ENCODE results near the gene TAB2. TPM values are rescaled to one million over a fixed set of nuclear protein-coding genes. Genes with fewer than 3 reads are reported as not detected.

Gene TAB2
- total RNA-seq, 1 experiment from 2014 or later, result 45.8 TPM

- Histone ChIP-seq H3K27ac (no peak overlapping the region), H2AFZ (no peak overlapping the region), H3K4me2 (no peak overlapping the region), H4K20me1 (ENCODE audit: insufficient read depth) (no peaks in the 10 kb centered on the region), H3K9me2 (ENCODE audit: insufficient read depth) (no peaks in the 10 kb centered on the region), H3K4me3 (no peak overlapping the region), H3K27me3 (ENCODE audit: insufficient read depth, low read depth) (no peaks in the 10 kb centered on the region), H3K36me3 (ENCODE audit: low read depth) (no peaks in the 10 kb centered on the region), H3K79me2 (ENCODE audit: low read depth) (no peaks in the 10 kb centered on the region), H3F3A (ENCODE audit: insufficient read depth, low read depth) (no peaks in the 10 kb centered on the region), H3K4me1 (replicated peaks; ENCODE audit: insufficient read depth) (peaks cover 7% of the 10 kb centered on the region; the same call in 1 of the 2 replicates), H3K9me3 (ENCODE audit: insufficient read depth, low read depth) (no peaks in the 10 kb centered on the region; the same call in 1 of the 2 replicates)
- intact Hi-C loops (cut with micrococcal nuclease; ENCODE audit: unreplicated experiment), result no loop called here
- CTCF ChIA-PET, result no interaction called here
- POLR2A ChIA-PET (ENCODE audit: unreplicated experiment), result no interaction called here
- no peak for DNase-seq
- no TSS peak for BruUV-seq (replicated peaks)
- TF ChIP-seq CTCF (conservative IDR thresholded peaks at IDR 0.05) (no peak), EZH2 (IDR thresholded peaks at IDR 0.05; ENCODE audit: low read depth) (no peak)
These were observed 44.2 kb upstream of the TAB2 start for GRCh38 chr6:149273318-149273717.

- no TSS peak for BruUV-seq (replicated peaks)
- intact Hi-C loops (cut with micrococcal nuclease; ENCODE audit: unreplicated experiment), result no loop called here
- H3K4me2 ChIP-seq, result no peak overlapping the region
- no peaks in the 10 kb centered on the region for H3F3A ChIP-seq (ENCODE audit: insufficient read depth, low read depth)
- no peaks in the 10 kb centered on the region for H3K27me3 ChIP-seq (ENCODE audit: insufficient read depth, low read depth)
- POLR2A ChIA-PET (ENCODE audit: unreplicated experiment), result no interaction called here
- no peaks in the 10 kb centered on the region for H3K36me3 ChIP-seq (ENCODE audit: low read depth)
- H4K20me1 ChIP-seq (ENCODE audit: insufficient read depth), result no peaks in the 10 kb centered on the region
- H3K9me3 ChIP-seq (ENCODE audit: insufficient read depth, low read depth), result no peaks in the 10 kb centered on the region; the same call in 1 of the 2 replicates
- H3K27ac ChIP-seq, result no peak overlapping the region
- H2AFZ ChIP-seq, result no peak overlapping the region
- no peak overlapping the region for H3K4me3 ChIP-seq
- no peak for DNase-seq
- CTCF ChIA-PET, result no interaction called here
- H3K9me2 ChIP-seq (ENCODE audit: insufficient read depth), result no peaks in the 10 kb centered on the region
- H3K4me1 ChIP-seq (replicated peaks; ENCODE audit: insufficient read depth), result peaks cover 7% of the 10 kb centered on the region; the same call in 1 of the 2 replicates
- H3K79me2 ChIP-seq (ENCODE audit: low read depth), result no peaks in the 10 kb centered on the region
- TF ChIP-seq EZH2 (IDR thresholded peaks at IDR 0.05; ENCODE audit: low read depth) (no peak), CTCF (conservative IDR thresholded peaks at IDR 0.05) (no peak)
These were observed 41.9 kb upstream of the TAB2 start for GRCh38 chr6:149275621-149276020.

- TF ChIP-seq EZH2 (IDR thresholded peaks at IDR 0.05; ENCODE audit: low read depth), result no peak
- no peak for TF ChIP-seq CTCF (conservative IDR thresholded peaks at IDR 0.05)
- no peak for DNase-seq
These were observed 39.9 kb upstream of the TAB2 start for GRCh38 chr6:149277621-149278020.

More at GRCh38 chr6:149277621-149278020, 39.9 kb upstream of the TAB2 start:
- Histone ChIP-seq H3K36me3 (ENCODE audit: low read depth) (no peaks in the 10 kb centered on the region), H3K79me2 (ENCODE audit: low read depth) (no peaks in the 10 kb centered on the region), H2AFZ (no peak overlapping the region), H3K4me3 (no peak overlapping the region), H3K27me3 (ENCODE audit: insufficient read depth, low read depth) (no peaks in the 10 kb centered on the region), H3K27ac (no peak overlapping the region), H3K9me2 (ENCODE audit: insufficient read depth) (no peaks in the 10 kb centered on the region), H3K4me2 (no peak overlapping the region), H4K20me1 (ENCODE audit: insufficient read depth) (no peaks in the 10 kb centered on the region), H3K9me3 (ENCODE audit: insufficient read depth, low read depth) (no peaks in the 10 kb centered on the region), H3K4me1 (replicated peaks; ENCODE audit: insufficient read depth) (no peaks in the 10 kb centered on the region), H3F3A (ENCODE audit: insufficient read depth, low read depth) (no peaks in the 10 kb centered on the region)
- POLR2A ChIA-PET (ENCODE audit: unreplicated experiment), result no interaction called here
- BruUV-seq (replicated peaks), result no TSS peak
- intact Hi-C loops (cut with micrococcal nuclease; ENCODE audit: unreplicated experiment), result no loop called here
- CTCF ChIA-PET, result no interaction called here

Data from PC-9 (cell line).